B cell (primary cell): ENCODE measurements around the gene PCDHA1. TPM values are rescaled to one million over a fixed set of nuclear protein-coding genes. Genes with fewer than 3 reads are reported as not detected.

Source experiments
- ATAC-seq: fragments of 200-7000 bp; cut with Tn5 transposase; one replicate; pipeline ENCODE4 v1.10.0; 2021; ENCODE audit warnings: low read depth, mild to moderate bottlenecking, moderate number of reproducible peaks, moderate library complexity
- CTCF ChIA-PET: fragments of 350-600 bp; sonication (Branson Sonifier 250); formaldehyde crosslinking; loops from one replicate; lab custom pipeline; 2021; ENCODE audit warnings: antibody characterized with exemption, inconsistent platforms; lab: Charles Lee
- POLR2A ChIA-PET: fragments of 350-600 bp; sonication (Branson Sonifier 250); formaldehyde crosslinking; loops from one replicate; lab custom pipeline; 2021; ENCODE audit warnings: antibody characterized with exemption; lab: Charles Lee
- DNase-seq: peaks from one replicate; pipeline ENCODE4 v3.0.0; 2013
- H2AFZ ChIP-seq: 2 replicates; pipeline ENCODE4 v1.6.1; 2012; ENCODE audit warnings: mild to moderate bottlenecking, low read depth, low read length; ENCODE audit not compliant: insufficient read depth, poor library complexity, severe bottlenecking
- H3K27ac ChIP-seq, 2 donors: 1 replicate in 1 of 2; 2 replicates in 1 of 2; pipeline ENCODE4 v1.5.1; 2012 to 2013; ENCODE audit warnings: low read length in 2 of 2, mild to moderate bottlenecking in 2 of 2, moderate library complexity in 1 of 2
- H3K27me3 ChIP-seq, 4 experiments: fragments of 200-600 bp in 1 of 4; sonication (generic) in 1 of 4; replicated peaks in 1 of 4; 1 replicate in 2 of 4; 2 replicates in 2 of 4; pipeline versions ENCODE4 v1.6.1 to v1.7.0; 2013 to 2016; ENCODE audit warnings: low read length in 3 of 4, mild to moderate bottlenecking in 2 of 4, mixed read lengths in 1 of 4, moderate library complexity in 1 of 4; ENCODE audit not compliant: insufficient read depth in 4 of 4, control insufficient read depth in 3 of 4; ENCODE audit errors: control extremely low read depth in 1 of 4
- H3K36me3 ChIP-seq, 2 experiments: replicated peaks in 1 of 2; 1 replicate in 1 of 2; 2 replicates in 1 of 2; pipeline versions ENCODE4 v1.6.1 to v1.7.1; 2013; ENCODE audit warnings: low read length in 1 of 2; ENCODE audit not compliant: insufficient read depth in 2 of 2, control insufficient read depth in 1 of 2; ENCODE audit errors: control extremely low read depth in 1 of 2, extremely low read depth in 1 of 2
- H3K4me1 ChIP-seq, 2 donors: fragments of 200-600 bp in 1 of 2; sonication (generic) in 1 of 2; 1 replicate in 1 of 2; 2 replicates in 1 of 2; pipeline versions ENCODE4 v1.5.1 to v1.6.1; 2013 to 2017; ENCODE audit warnings: low read length in 2 of 2; ENCODE audit not compliant: control insufficient read depth in 2 of 2, insufficient read depth in 2 of 2
- H3K4me2 ChIP-seq: replicated peaks from 2 replicates; pipeline ENCODE3; 2012; ENCODE audit warnings: mild to moderate bottlenecking, low read depth, low read length; ENCODE audit not compliant: poor library complexity, severe bottlenecking
- H3K4me3 ChIP-seq, 5 experiments: fragments of 200-600 bp in 1 of 5; sonication (generic) in 1 of 5; 1 replicate in 3 of 5; 2 replicates in 2 of 5; pipeline versions ENCODE4 v1.5.1 to v1.7.0; 2011 to 2016; ENCODE audit warnings: low read length in 4 of 5, mild to moderate bottlenecking in 4 of 5, low read depth in 2 of 5, control low read depth in 1 of 5, moderate library complexity in 1 of 5; ENCODE audit not compliant: insufficient read depth in 1 of 5; ENCODE audit errors: control extremely low read depth in 1 of 5, extremely low read depth in 1 of 5
- H3K79me2 ChIP-seq: fragments of 200-600 bp; sonication (generic); one replicate; pipeline ENCODE4 v1.6.0; 2016; ENCODE audit warnings: low read length; ENCODE audit not compliant: control insufficient read depth, insufficient read depth
- H3K9ac ChIP-seq: fragments of 200-600 bp; sonication (generic); 2 replicates; pipeline ENCODE4 v1.6.1; 2017; ENCODE audit warnings: mild to moderate bottlenecking, low read length, moderate library complexity
- H3K9me3 ChIP-seq, 3 donors: one replicate each; pipeline versions ENCODE4 v1.6.1 to v1.7.1; 2013; ENCODE audit warnings: low read length in 2 of 3; ENCODE audit not compliant: control insufficient read depth in 2 of 3, insufficient read depth in 1 of 3; ENCODE audit errors: control extremely low read depth in 1 of 3
- H4K20me1 ChIP-seq: 2 replicates; pipeline ENCODE4 v1.6.0; 2012; ENCODE audit warnings: mild to moderate bottlenecking, low read length; ENCODE audit not compliant: insufficient read depth, control insufficient read depth, poor library complexity, severe bottlenecking
- H3K27ac Mint-ChIP-seq: one replicate; pipeline ENCODE4 v1.8.0; 2021; ENCODE audit warnings: mixed read lengths
- H3K27me3 Mint-ChIP-seq: one replicate; pipeline ENCODE4 v1.8.0; 2021; ENCODE audit warnings: mixed read lengths
- H3K4me1 Mint-ChIP-seq: one replicate; pipeline ENCODE4 v1.8.0; 2021; ENCODE audit warnings: mixed read lengths
- H3K4me3 Mint-ChIP-seq: one replicate; pipeline ENCODE4 v1.8.0; 2021; ENCODE audit warnings: mixed read lengths
- H3K9me3 Mint-ChIP-seq: one replicate; pipeline ENCODE4 v1.8.0; 2022; ENCODE audit warnings: mixed read lengths; ENCODE audit not compliant: insufficient read depth
- CTCF ChIP-seq: fragments of 200-600 bp; IDR thresholded peaks from one replicate; pipeline ENCODE4 v1.8.0; 2022; ENCODE audit warnings: antibody characterized with exemption, mild to moderate bottlenecking
- EZH2 ChIP-seq: IDR thresholded peaks from 2 replicates; pipeline ENCODE4 v1.6.1; 2012; ENCODE audit warnings: borderline replicate concordance, low read depth, mild to moderate bottlenecking, moderate library complexity, low read length; ENCODE audit not compliant: insufficient read depth, poor library complexity, severe bottlenecking
- WGBS: methylation state at CpG from one replicate; pipeline ENCODE4 v1.1.5; 2013; ENCODE audit warnings: missing lambda C conversion rate; ENCODE audit not compliant: insufficient coverage; 5-methylcytosine and 5-hydroxymethylcytosine counted together
- intact Hi-C: fragments of 100-400 bp; cut with micrococcal nuclease; formaldehyde crosslinking; loops from one replicate; pipeline ENCODE4 v1.10.0; 2022
- polyA plus RNA-seq: library from polyadenylated mRNA; depleted of rRNA; stranded (reverse); fragments of >200 nt; gene quantifications from 2 replicates; pipeline ENCODE4 v1.2.3, GENCODE V29; 2012
- total RNA-seq, 2 donors: library from RNA; stranded (reverse); fragments of 120-200 nt in 1 of 2; gene quantifications; 1 replicate in 1 of 2; 2 replicates in 1 of 2; pipeline versions ENCODE4 v1.2.3 to v1.2.4, GENCODE V29; 2013 to 2022

PCDHA1 gene
- total and polyA plus RNA-seq, 2 donors (not counting 1 experiment from before 2014, with no cell fraction given), result not detected

DNA sequence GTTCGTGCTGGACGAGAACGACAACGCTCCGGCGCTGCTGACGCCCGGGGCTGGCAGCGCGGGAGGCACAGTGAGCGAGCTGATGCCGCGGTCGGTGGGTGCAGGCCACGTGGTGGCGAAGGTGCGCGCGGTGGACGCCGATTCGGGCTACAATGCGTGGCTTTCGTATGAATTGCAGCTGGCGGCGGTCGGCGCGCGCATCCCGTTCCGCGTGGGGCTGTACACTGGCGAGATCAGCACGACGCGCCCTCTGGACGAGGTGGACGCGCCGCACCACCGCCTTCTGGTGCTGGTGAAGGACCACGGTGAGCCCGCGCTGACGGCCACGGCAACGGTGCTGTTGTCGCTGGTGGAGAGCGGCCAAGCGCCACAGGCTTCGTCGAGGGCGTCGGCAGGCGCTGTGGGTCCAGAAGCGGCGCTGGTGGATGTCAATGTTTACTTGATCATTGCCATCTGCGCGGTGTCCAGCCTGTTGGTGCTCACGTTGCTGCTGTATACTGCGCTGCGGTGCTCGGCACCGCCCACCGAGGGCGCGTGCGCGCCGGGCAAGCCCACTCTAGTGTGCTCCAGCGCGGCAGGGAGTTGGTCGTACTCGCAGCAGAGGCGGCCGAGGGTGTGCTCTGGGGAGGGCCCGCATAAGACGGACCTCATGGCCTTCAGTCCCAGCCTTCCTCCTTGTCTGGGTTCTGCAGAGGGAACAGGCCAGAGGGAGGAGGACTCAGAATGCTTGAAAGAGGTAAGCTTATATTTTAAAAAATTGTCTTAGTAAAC, 98.2 kb downstream of the PCDHA1 start:
- no peak overlapping the region for H2AFZ ChIP-seq
- no peak for ATAC-seq
- intact Hi-C loops, result no loop called here
- no peaks in the 10 kb centered on the region for H3K4me1 Mint-ChIP-seq
- H3K27me3 ChIP-seq, result peaks cover 0 to 13% (median 3%) of the 10 kb centered on the region in 4 experiments
- no peaks in the 10 kb centered on the region for H3K79me2 ChIP-seq
- H3K27me3 Mint-ChIP-seq, result peaks cover 20% of the 10 kb centered on the region
- no peak overlapping the region for H3K27ac Mint-ChIP-seq
- ChIA-PET CTCF (no interaction called here), POLR2A (no interaction called here)
- H3K4me3 ChIP-seq, result no peak overlapping the region
- H3K9me3 ChIP-seq, result peaks cover 3 to 27% (median 9%) of the 10 kb centered on the region in 3 donors
- H3K9me3 Mint-ChIP-seq, result peaks cover 8% of the 10 kb centered on the region
- no peaks in the 10 kb centered on the region for H3K36me3 ChIP-seq
- no peak overlapping the region for H3K27ac ChIP-seq
- no peaks in the 10 kb centered on the region for H3K4me1 ChIP-seq
- H3K4me2 ChIP-seq, result no peak overlapping the region
- no peak overlapping the region for H3K9ac ChIP-seq
- no peak for DNase-seq
- no peaks in the 10 kb centered on the region for H4K20me1 ChIP-seq
- 59% methylated on average over 79 of the region's 79 CpGs for WGBS
- TF ChIP-seq EZH2 (no peak), CTCF (no peak)
- H3K4me3 Mint-ChIP-seq, result no peak overlapping the region

GRCh38 chr5:140916325-140916724, 130.4 kb downstream of the PCDHA1 start:
- Histone ChIP-seq H3K9me3 (peaks cover 0 to 17% (median 0%) of the 10 kb centered on the region in 3 donors), H3K9ac (no peak overlapping the region), H3K79me2 (no peaks in the 10 kb centered on the region), H2AFZ (no peak overlapping the region), H3K27me3 (no peaks in the 10 kb centered on the region), H3K36me3 (no peaks in the 10 kb centered on the region), H3K4me3 (no peak overlapping the region), H4K20me1 (no peaks in the 10 kb centered on the region), H3K27ac (no peak overlapping the region), H3K4me2 (no peak overlapping the region), H3K4me1 (no peaks in the 10 kb centered on the region)
- Mint-ChIP-seq H3K9me3 (peaks cover under 1% of the 10 kb centered on the region), H3K4me1 (no peaks in the 10 kb centered on the region), H3K4me3 (no peak overlapping the region), H3K27ac (no peak overlapping the region), H3K27me3 (peaks cover 4% of the 10 kb centered on the region)
- TF ChIP-seq CTCF, result no peak
- TF ChIP-seq EZH2, result no peak
- DNase-seq, result no peak
- no peak for ATAC-seq
- no CpG with 5 or more reads among the region's 1 CpG for WGBS
- POLR2A ChIA-PET, result no interaction called here
- CTCF ChIA-PET, result no interaction called here
- intact Hi-C loops, result no loop called here
